Epithelial cell of esophagus (primary cell): ENCODE data around the gene PDLIM3.
A peak's percentile ranks its signal among the peaks of the same experiment; 100 is the strongest.

Source experiments
- DNase-seq: peaks from one replicate; pipeline ENCODE4 v3.0.0; 2010; ENCODE audit warnings: low read depth
- H3K4me3 ChIP-seq: 2 replicates; pipeline ENCODE4 v1.5.1; 2011; ENCODE audit warnings: mild to moderate bottlenecking, low read length, control low read depth
- TF ChIP-seq, protein P1 (sequence below): IDR thresholded peaks from 2 replicates; pipeline ENCODE4 v1.5.1; 2011; ENCODE audit warnings: low read depth, mild to moderate bottlenecking, low read length, control low read depth, inconsistent platforms; ENCODE audit not compliant: insufficient read depth; ENCODE audit errors: missing control alignments

PDLIM3 gene

DNA sequence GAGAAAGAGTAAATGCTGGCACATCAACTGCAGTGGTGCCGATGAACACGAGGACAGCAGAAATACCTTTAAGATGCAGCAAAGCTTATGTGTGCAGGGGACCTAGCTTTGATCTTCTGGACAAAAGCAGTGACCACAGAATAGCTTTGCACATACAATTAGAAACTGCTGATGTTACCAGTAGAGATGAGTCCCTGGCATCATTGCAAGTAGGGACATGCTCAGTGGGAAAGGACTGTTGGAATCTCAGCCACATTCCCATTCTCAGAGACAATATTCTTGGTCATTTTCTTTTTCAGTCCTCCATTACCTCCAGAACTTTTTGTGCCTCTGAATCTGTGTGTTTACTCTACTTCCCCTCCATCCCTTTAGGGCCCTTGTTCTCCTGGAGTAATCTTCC lies 16.9 kb upstream of the PDLIM3 start:
- DNase-seq = peak; percentile 70
- TF ChIP-seq, protein P1, sequence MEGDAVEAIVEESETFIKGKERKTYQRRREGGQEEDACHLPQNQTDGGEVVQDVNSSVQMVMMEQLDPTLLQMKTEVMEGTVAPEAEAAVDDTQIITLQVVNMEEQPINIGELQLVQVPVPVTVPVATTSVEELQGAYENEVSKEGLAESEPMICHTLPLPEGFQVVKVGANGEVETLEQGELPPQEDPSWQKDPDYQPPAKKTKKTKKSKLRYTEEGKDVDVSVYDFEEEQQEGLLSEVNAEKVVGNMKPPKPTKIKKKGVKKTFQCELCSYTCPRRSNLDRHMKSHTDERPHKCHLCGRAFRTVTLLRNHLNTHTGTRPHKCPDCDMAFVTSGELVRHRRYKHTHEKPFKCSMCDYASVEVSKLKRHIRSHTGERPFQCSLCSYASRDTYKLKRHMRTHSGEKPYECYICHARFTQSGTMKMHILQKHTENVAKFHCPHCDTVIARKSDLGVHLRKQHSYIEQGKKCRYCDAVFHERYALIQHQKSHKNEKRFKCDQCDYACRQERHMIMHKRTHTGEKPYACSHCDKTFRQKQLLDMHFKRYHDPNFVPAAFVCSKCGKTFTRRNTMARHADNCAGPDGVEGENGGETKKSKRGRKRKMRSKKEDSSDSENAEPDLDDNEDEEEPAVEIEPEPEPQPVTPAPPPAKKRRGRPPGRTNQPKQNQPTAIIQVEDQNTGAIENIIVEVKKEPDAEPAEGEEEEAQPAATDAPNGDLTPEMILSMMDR = no peak
- H3K4me3 ChIP-seq = no peak overlapping the region

DNA sequence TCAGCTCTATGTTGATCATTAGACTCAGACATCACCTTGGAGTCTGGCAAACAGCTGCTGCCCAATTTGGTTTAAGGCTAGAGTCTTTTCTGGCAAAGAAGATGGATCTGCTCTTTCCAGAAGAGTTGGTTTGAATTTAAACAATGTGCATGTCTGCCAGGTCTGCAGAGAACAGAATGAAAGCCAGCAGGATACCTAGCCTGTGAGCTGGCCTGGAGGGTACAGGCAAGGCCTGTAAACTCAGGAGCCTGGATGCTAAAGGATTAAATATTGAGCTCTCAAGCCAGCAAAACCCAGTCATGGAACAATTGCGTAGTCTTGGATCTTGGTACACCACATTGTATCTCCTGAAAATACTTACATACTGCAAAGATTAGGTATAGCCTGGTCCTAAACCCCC lies 15.6 kb upstream of the PDLIM3 start:
- TF ChIP-seq, protein P1 = no peak
- DNase-seq = no peak
- H3K4me3 ChIP-seq = no peak overlapping the region

DNA sequence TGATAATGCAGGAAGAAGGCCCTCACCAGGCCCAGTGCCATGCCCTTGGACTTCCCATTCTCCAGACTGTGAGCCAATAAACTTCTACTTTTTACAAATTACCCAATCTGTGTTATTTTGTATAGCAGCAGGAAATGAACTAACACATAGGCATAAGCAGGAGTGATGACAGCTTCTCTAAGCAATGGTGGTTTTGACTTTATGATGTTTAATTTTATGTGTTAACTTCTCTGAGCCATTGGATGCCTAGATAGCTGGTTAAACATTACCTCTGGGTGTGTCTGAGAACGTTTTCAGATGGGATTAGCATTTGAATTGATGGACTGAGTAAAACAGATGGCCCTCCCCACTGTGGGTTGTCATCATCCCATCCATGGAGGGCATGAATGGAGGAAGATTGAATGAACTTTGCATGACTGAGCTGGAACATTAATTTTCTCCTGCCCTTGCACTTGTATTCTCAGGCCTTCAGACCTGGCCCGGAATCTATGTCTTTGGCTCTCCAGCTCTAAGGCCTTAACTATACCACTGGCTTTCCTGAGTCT lies 13.9 kb upstream of the PDLIM3 start:
- no peak overlapping the region for H3K4me3 ChIP-seq
- no peak for DNase-seq
- TF ChIP-seq, protein P1 = no peak

DNA sequence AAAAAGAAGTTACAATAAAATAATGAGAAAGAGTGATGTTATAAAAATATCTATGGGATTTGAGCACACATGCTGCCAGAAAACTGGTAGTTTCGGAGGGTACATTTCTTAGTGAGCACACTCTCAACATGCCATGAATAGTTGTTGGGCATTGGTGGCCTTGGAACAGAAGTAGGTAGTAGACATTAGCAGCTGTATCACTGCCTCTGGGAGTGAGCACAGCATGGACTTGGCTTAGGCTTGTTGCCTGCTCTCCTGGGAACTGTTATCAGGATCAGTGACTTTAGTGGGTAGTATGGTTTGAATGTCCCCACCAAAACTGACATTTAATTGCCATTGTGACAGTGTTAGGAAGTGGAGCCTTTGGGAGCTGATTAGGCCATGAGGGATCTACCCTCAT lies 13.3 kb upstream of the PDLIM3 start:
- TF ChIP-seq, protein P1 = no peak
- no peak for DNase-seq
- no peak overlapping the region for H3K4me3 ChIP-seq

DNA sequence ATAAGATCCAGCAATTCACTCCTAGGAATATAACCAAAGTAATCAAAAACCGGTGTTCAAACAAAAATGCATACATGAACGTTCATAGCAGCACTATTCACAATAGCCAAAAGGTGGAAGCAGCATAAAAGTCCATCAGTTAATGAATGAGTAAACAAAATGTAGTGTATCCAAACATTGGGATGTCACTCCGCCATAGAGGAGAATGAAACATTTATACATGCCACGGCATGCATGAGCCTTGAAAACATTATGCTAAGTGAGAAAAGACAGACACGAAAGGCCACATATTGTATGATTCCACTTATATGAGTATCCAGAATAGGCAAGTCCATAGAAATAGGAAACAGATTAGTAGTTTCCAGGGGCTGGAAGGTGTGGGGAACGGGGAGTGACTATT lies 11.0 kb upstream of the PDLIM3 start:
- no peak overlapping the region for H3K4me3 ChIP-seq
- peak; percentile 56 for DNase-seq
- TF ChIP-seq, protein P1 = no peak

DNA sequence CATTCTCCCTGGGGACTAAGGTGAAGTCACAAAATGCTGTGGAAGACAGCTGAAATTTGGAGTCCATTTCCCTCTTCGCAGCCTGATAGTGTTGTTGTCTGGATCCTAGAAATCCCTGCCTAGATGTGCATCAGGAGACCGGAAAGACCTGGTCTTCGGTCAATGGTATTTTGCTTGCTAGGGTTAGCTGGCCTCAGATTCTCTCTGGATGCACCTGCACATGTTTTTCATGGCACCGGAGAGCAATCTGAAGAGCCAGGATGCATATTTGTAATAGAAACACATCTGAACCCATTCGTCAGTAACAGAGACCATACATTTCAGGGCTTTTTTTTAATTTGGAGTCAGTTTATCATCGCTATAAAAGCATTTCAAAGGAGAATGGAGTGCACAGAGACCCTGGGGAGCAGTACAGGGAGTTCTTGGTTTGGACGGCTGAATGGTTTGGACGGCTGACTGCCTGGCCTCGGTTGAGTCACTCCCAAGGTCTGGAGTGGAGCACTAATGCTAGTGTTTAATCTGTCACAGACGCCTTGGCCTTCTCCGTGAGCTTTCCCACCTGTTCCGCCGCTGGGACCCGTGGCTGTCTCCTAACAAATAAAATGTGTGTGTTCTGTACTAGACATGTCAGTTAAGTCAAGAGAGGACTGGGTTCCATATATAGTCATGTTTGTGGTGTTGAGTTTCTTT lies 7.5 kb upstream of the PDLIM3 start:
- H3K4me3 ChIP-seq = no peak overlapping the region
- TF ChIP-seq, protein P1 = no peak
- no peak for DNase-seq

DNA sequence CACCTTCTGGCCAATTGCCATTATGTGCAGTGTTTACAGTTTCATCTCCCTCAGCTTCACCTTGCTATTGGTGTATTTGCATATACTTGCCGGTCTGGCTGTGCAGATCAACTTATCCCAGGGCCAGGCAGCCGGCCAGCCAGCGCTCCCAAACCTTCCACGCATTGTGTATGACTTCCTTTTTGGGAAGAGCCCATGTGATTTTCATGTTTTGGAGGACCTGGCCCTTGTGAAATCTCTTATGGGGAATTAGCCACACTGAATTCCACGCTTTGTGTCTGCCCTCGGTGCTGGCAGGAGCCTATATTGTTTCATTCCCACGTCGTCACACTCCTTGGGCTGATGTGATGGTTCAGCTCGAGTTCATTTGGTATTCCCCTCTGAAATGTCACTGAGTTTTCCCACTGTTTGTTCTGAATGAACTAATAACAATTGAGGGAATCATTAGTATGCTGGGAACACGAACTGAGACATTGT lies 6.0 kb upstream of the PDLIM3 start:
- DNase-seq = no peak
- TF ChIP-seq, protein P1 = no peak
- H3K4me3 ChIP-seq = no peak overlapping the region
